H1 (cell line): ENCODE results near the gene CBARP. TPM values are rescaled to one million over a fixed set of nuclear protein-coding genes. Genes with fewer than 3 reads are reported as not detected.

Experiments
- ATF3 ChIP-seq: IDR thresholded peaks from 2 replicates; pipeline ENCODE4 v1.6.1; 2011; ENCODE audit warnings: low read depth, mild to moderate bottlenecking, low read length; ENCODE audit not compliant: insufficient read depth
- CHD7 ChIP-seq: fragments of 300-600 bp; sonication (generic); IDR thresholded peaks from 2 replicates; pipeline ENCODE4 v1.7.1; 2012; ENCODE audit warnings: low read length, moderate library complexity, mild to moderate bottlenecking, inconsistent platforms; ENCODE audit not compliant: insufficient replicate concordance
- CTBP2 ChIP-seq: IDR thresholded peaks from 2 replicates; pipeline ENCODE4 v1.7.0; 2011; ENCODE audit warnings: borderline replicate concordance, mild to moderate bottlenecking, moderate library complexity, mixed read lengths, low read length; ENCODE audit not compliant: insufficient read depth, insufficient read length
- PHF8 ChIP-seq: fragments of 200-600 bp; sonication (generic); conservative IDR thresholded peaks from 2 replicates; pipeline ENCODE4 v1.7.1; 2012; ENCODE audit warnings: low read depth, mild to moderate bottlenecking, inconsistent platforms, low read length, moderate library complexity
- POLR2A ChIP-seq, 2 experiments: IDR thresholded peaks; 1 replicate in 1 of 2; 2 replicates in 1 of 2; pipeline ENCODE4 v1.6.1; 2011; ENCODE audit warnings: low read depth in 2 of 2, low read length in 2 of 2, mild to moderate bottlenecking in 2 of 2; ENCODE audit errors: control extremely low read depth in 1 of 2
- polyA plus RNA-seq, 7 experiments: library from polyadenylated mRNA; depleted of rRNA in 3 of 7; stranded (reverse) in 5 of 7; unstranded in 2 of 7; fragments of >200 nt in 5 of 7; fragments of 200-250 nt in 2 of 7; gene quantifications; 1 replicate in 5 of 7; 2 replicates in 1 of 7; 4 replicates in 1 of 7; pipeline versions ENCODE4 v1.2.1 to v1.2.3, GENCODE V29; 2011 to 2013; ENCODE audit warnings: missing spikeins in 2 of 7, mixed read lengths in 2 of 7
- total RNA-seq: library from RNA; stranded (reverse); fragmentation: NEBNext Ultra II Directional; extraction: Animal tissue kit (Norgen Biotek cat#: 25700); gene quantifications from 2 replicates; pipeline ENCODE4 v1.2.1, GENCODE V29; 2021

CBARP gene
- total and polyA plus RNA-seq, 2 of the 8 experiments (the other 6 are each of a cell fraction or from before 2014, with no cell fraction given), result 4.9 to 14.7 TPM

- TF ChIP-seq CHD7 (no peak), POLR2A (IDR thresholded peaks at IDR 0.05; ENCODE audit: control extremely low read depth in 1 of 2, low read depth in 2 of 2, low read length in 2 of 2) (no peak), ATF3 (no peak), CTBP2 (no peak), PHF8 (0 out of 2 replicates have a peak, but pooled peaks have one; percentile 16)
These were observed at the start of gene CBARP (continued) for GRCh38 chr19:1237754-1238368.
